NCI-H2029 (cell line): Measurements from ENCODE around the gene PLCG2.
"Not testable (repeated sequence)": the region's sequence is repeated elsewhere in the genome, so short reads cannot be mapped to it uniquely, and the experiment has no call there.

Source experiments
- DNase-seq: peaks from one replicate; lab custom pipeline; 2025; lab: John Stamatoyannopoulos, UW

The PLCG2 gene

DNA sequence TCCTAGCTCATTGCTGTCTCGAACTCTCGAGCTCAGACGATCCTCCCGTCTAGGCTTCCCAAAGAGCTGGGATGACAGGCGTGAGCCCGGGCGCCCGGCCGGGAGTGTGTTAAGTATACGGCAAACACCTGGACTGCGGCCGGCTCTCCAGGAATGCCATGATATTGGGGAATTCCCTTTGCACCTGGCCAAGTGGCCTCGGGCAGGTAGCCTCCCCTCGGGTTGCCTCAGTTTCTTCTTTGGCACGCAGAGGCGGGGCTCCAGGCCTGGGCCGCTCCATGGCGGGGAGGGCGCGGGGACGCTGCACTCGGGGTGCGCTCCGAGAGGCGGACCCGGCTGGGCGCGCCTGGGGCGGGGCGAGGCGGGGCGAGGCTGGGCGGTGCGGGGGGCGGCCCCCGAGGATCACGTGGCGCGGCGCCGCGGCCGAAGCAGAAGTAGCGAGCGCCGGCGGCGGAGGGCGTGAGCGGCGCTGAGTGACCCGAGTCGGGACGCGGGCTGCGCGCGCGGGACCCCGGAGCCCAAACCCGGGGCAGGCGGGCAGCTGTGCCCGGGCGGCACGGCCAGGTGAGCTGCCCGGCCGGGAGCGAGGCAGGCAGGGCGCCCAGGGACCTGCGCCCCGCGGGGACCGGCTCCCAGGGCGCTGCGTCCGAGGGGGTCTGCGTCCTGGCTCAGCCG lies at the start of gene PLCG2:
Gene PLCG2 (plus strand): TSS at position 431 of the 675 bp plus-strand sequence. CDS start 6,699 bp downstream, outside the sequence.
- no peak for DNase-seq

DNA sequence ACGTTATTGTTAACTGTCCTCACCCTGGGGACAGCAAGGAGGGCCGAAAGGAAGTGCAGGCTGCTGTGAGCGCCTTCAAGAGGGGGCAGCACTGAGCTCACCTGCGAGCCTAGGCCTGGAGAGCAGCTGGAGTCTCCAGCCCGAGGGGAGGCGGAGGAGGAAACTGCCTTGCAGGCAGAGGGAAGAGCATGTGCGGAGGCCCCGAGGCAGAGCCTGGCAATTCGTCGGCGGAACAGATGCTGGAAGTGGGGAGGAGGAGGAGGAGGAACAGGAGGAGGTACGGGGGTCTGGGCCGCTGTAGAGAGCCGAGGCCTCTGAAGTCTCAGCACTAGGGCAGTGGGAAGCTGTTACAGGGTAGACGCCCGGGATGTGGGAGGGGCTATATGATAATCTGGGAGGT lies 49.6 kb upstream of the PLCG2 start:
- DNase-seq, result no peak

DNA sequence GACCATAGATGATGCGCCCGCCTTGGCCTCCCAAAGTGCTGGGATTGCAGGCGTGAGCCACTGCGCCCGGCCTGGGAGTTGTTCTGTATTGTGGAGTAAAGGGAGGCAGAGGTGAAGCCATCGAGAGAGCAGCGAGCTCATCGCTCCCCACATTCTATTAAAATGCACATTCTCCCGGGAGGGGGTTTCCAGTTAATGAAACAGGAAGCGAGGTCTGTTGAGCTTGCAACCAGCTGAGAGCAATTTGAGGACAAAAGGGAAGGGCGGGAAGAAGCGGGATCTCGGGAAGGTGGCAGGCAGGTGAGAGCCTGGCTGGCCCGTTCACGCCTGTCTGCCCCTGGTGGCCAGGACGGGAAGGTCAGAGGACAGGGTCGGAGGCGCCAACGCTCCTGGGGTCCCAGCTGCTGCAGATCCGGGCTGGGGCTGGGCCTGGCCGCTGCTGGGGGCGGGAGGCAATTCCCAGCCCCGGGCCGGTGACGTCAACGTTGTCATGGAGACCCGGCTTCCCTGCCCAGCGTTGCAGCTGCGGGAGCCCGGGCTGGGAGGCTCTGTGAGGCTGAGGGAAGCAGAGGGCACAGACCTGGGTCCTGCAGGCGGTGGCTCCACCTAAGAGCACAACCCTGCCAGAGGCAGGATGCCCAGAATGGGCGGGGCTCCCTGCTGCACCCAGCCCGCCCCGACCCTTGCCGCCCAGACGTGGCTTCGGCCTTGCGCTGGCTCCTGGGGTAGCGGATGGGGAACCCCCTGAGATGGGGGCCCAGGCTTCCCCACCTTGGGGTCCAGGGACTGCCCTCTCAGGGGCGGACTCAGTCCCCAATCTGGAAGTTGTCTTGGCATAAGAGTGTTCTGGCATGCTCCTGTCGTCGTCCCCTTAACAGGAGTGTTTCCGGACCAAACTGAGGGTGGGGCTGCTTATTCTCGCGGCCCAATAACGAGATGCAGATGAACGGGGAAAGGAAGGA lies 48.7 kb upstream of the PLCG2 start:
- peak; percentile 79 for DNase-seq

DNA sequence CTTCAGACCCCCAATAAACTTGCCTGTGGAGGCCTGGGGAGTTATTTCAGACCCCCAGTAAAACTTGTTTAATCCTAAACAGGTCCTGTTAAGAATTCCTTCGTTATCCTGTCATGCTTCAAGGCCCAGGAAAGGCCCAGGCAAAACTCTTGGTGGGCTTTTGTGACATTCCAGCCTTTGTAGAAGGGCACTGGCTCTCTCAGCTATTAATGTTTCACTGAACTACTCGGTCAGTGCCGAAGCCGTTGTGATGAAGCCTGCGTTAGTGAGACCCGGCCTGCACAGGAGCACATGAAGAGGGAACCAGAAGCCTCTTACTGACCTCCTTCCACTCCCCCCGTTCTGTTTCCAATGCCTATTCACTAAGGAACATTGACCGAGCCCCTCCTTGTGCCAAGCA lies 47.4 kb upstream of the PLCG2 start:
- DNase-seq, result no peak

DNA sequence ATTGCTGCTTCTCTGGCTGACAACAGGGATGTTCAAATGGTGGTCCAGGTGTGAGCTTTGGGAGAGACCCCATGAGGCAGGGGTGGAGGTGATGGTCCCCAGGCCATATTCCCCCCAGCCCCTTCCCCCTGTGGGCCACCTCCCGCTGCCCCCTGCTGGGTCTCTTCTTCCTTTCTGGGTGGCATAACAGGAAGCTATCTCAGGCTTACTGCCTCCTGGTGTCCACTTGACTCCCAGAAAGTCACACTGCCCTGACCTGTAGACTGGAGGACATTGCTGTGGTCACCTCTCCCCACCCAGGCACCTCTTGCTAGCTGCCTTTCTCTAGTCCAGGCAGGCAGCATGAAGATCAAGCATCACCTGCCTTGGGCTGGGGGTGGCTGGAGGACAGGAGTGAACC lies 46.4 kb upstream of the PLCG2 start:
- DNase-seq, result no peak

DNA sequence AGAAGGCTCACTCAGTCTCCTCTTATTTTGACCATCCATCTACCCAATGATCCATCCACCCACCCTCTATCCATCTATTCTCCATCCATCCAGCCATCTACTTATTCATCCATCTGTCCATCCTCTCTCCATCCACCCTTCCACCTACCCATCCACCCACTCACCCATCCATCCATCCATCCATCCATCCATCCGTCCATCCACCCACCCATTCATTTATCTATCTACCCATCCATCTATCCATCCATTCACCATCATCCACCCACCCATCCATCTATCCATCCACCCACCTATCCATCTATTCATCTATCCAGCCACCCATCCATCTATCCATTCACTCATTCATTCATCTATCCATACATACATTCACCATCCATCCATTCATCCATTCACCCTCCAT lies 45.8 kb upstream of the PLCG2 start:
- no peak for DNase-seq

DNA sequence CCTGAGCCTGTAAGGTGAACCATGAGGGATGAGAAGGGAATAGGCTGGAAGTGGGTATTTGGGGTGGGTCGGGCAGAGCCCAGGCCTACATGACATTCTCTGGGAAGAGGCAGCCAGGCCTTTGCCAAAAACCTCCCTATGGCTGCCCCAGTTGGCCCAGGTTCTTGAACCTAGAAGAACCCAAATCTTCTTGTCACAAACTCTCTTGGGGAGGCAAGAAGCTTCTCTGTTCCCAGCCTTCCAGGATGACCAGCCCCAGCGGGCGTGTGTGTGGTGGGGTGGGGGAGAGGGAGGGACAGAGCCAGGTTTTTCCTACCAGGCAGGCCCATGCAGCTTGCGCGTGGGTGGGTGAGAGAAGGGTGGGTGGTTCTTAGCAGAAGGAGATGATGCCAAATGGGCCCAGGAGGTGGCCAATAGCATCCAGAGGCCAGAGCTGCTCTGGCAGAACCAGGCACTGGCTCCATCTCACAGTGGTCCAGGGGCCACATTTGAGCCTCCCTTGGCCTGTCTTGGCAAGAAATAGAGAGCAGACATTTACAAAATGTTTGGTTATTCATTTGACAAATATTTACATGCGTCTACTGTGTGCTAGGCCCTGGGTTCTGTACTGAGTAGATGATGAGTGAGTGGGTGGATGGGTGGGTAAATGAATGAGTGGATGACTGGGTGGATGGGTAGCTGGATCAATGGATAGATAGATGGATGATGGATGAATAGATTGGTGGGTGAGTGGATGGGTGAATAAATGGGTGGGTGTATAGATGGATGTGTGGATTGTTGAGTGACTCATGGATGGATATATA lies 44.3 kb upstream of the PLCG2 start:
- no peak for DNase-seq

DNA sequence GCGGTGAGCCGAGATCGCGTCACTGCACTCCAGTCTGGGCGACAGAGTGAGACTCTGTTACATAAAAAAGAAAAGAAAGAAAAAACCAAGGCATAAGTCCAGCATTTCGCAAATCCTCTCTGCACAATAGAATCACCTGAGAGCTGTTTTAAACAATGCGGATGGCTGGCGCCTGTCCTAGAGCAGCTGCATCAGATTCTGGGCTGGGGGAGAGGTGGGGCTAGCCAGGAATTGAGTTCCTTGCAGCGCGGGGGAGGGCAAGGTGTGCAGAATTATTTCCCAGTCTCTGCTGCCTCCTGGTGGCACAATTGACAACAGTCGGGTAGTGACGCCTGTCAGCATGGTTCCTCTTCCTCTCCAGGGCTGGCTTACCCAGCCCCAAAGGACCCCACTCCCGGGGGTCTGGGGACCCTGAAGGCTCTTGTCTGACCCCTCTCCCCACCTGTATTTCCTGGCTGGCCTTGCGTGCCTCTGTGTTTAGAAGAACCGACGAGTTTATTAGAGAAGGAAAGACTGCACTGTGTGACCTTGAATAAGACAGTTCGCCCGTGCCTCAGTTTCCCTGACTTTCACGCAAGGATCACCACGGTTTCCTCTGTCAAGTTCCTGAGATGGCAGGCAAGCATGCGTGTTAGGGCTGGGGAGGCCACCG lies 41.1 kb upstream of the PLCG2 start:
- DNase-seq, result peak; percentile 71

DNA sequence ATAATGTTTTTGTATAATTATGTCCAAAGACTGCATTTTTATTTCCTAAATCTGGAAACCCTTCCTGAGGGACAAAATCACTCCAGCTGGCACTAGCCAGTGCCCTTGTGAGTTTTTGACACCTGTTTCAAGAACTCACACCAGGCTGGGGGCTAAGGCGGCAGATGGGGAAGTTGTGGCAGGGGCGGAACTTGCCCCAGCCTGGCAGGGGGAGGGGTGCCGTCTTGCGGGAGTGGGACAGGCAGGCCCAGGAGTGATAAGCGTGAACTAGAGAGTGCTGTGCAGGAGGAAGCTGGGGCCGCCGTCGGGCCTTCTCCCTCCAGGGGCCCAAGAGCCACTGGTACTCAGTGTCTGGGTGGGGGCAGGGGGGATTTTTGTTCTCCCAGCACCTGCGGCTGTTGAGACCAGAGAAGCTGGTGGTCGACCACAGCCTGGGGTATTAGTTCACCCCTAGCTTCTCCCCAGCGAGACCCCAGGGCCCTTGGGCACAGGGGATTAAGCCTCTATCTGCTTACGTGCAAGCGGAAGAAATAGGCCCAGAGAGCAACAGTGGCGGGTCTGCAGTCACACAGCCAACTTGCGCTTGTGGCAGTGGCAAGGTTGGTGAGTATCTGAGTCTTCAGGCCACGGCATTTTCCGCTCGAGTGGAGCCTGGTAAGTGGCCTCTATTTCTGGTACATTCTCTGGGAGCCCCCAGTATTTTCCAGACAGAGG lies 40.2 kb upstream of the PLCG2 start:
- no peak for DNase-seq

DNA sequence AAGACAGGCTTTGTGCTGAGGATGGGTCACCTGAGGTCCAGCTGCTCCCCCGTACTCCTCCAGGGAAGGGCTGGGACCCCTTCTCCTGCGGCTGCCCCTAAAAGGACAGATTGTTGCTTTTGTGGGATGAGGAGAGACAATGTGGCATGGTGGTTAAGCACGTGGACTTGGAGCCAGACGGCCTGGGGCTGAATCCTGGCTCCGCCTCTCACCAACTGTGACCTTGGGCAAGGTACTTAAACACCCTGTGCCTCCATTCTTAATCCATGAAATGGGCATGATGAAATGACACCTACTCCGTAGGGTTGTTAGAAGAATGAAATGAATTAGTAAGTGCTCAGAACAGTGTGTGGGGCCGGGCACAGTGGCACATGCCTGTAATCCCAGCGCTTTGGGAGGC lies 39.6 kb upstream of the PLCG2 start:
- DNase-seq, result no peak

DNA sequence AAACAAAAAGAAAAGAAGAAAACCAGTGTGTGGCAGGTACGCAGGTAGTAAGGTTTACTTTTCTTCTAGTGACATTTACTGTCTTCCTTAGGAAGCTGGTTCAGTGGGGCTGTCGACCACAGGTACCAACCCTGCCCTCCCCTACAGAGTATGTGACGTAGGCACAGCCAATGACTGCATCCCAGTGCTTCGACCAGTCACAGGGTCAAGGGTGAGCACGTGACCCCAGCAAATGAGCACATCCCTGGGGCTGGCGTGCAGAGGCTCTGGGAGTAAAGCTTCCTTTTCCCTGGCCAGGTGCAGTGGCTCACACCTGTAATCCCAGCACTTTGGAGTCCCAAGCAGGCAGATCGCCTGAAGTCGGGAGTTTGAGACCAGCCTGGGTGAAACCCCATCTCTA lies 38.9 kb upstream of the PLCG2 start:
- no peak for DNase-seq

DNA sequence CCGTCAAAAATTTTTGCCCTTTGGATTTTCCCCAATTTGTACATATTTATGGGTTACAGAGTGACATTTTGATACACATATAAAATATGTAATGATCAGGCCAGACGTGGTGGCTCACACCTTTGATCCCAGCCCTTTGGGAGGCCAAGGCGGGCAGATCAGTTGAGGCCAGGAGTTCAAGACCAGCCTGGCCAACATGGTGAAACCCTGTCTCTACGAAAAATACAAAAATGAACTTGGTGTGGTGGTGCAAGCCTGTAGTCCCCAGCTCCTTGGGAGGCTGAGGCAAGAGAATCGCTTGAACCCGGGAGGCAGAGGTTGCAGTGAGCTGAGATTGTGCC lies 37.7 kb upstream of the PLCG2 start:
- DNase-seq, result not testable (repeated sequence)

DNA sequence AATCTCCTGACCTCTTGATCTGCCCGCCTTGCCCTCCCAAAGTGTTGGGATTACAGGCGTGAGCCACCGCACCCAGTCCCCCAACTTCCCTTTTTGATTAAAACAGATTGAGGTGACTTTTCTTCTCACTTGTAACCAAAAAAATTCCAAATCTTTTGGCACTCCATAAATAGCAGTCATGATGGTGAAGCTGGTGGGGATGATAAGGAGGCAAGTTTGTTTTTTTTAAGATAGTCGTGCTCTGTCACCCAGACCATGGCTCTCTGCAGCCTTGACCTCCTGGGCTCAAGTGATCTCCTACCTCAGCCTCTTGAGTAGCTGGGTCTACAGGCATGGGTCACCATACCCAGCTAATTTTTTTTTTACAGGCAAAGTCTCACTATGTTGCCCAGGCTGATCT lies 34.7 kb upstream of the PLCG2 start:
- DNase-seq, result no peak

DNA sequence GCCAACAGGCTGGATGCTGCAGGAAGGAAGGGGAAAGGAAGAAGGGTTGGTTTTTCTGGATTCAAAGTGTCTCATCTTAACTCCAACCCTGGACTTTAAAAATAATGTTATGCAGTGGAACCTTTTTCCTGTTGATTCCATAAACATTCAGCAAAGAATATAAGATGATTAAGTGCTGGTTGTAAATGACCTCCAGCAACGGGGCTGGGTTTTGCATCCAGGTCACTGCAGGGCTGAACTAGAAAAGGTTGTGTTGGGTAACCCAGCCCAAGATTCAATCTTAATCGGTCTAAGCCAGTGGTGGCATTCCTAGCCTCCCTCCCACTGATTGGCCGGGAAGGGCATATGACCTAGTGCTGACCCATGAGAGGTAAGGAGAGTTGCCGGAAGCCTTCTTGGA lies 34.2 kb upstream of the PLCG2 start:
- DNase-seq, result no peak

DNA sequence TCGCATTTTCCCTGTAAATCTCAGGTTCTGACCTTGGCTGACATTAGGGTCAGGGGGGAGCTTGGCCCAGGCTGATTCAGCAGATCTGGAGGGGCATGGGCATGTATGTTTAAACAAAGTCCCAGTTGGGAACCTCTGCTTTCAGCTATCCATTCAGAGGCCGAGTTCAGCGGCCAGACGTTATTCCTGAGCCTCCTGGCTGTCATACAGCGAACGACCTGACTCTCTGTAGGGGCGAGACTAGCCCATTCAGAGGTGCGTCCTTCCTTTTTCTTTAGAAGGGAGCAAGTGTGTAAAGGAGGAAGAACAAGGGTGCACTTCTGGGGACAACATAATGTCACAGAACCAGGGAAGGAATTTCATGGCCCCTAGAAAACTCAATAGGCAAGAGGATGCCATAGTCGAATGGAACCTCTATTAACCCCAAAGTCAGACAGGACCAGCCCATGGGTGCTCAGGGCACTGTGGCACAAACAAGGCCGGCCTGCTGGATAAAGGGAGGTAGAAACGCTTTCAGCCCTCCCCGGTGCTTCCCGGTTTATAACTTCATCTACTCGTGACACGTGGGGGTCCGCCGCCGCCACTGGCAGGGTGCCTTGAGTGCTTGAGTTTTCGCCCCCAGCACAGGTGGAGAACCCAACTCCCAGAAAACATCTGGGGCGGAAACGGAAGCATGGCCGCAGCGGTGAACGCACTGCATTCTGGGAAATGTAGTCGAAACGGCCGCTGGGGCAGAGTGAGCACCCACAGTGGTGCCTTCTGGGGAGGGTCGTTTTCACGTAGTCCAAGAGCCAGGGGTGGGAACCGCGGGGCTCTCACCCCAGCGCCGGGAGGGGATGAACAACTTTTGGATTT lies 33.2 kb upstream of the PLCG2 start:
- DNase-seq, result no peak

DNA sequence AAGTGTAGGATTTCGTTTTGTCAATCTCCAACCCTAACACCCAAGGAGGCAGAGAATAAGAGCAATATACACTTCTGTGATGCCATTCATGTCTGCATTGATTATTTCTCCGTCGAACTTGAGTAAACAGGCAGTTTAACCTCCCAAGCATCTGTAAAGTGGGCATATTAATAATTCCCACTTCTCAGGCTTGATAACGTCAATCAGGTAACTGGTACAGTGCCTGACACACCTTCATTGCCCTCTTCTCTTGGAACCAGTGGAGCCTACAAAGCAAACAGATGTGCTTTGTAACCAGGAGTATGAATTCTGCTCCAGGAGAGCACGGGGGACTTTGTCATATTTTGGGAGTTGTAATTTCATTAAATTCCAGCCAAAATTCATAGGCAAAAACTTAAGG lies 32.5 kb upstream of the PLCG2 start:
- DNase-seq, result no peak

DNA sequence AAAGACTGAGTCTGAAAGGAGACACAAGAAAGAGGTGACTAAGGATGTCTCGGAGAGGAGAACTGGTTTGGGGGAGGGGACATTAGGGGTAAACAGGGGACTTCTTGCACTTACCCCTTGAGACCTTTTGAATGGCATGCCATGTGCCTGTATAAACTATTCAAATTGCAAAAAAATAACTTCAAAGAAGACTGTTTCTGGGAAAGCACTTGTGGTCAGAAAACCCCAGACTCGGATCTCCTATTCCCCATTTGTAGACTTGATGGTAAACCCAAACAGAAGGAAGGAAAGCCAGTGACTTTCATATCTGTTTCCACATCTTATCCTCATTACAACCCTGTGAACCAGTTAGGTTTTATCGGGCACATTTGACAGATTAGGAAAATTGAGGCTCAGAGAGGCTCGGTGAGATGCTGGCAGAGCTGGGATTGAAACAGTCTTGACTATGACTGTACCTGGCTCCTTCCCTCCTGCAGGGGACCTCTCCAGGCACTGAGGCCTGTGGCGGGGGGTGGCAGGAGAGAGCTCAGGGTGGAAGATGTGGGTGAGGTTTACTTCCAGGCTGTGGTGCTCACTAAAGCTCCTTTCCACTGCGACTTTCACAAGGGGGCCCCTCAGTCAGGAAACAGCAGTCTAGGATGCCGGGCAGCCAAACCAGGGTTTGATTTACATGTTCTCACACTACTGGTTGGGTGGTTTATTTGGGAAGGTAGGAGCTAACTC lies 30.5 kb upstream of the PLCG2 start:
- DNase-seq, result no peak

DNA sequence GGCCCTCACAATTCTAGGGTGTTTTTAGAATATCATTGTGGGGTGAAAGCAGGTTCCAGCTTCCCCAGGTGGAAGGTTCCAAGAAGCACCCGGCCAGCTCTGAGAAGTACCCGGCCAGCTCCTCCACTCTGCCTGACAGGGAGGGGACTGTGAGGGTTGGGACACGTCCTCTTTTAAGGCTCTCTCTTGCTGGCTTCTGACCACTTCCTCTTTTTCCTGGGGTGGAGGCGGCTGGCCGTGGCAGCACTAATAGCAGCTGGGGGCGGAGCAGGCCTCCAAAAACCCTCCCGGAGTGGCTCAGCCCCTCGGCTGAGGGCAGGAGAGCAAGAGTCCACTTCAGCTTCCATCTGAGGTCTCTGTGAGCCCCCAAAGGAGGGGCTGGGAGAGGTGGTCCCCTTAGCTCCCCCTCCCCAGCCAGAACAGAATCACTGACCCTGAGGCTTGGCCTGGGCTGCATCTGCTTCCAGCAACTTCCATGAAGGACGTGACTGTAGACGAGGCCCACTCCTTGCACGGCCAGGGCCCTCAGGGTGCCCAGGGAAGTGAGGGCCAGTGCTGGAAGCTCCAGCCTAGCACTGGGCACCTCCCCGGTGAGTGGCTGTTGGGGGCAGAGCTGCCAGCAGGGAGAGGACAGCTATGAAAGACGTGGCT lies 26.7 kb upstream of the PLCG2 start:
- DNase-seq, result no peak

DNA sequence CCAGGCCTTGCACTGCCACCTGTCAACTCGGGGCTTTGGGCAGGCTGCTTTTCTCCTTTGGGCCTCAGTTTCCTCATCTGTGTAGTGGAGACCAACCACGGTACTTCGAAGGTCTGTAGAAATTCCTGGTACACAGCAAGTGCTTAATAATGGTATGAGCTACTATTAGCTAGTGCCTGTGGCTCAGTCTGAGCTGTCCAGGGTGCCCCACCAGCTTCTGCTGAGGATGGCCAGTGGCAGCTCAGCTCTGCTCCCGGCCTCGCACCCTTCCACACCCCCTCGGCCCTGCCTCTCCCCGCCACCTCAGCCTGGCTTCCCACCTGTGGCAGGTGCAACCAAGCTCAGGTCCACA lies 26.2 kb upstream of the PLCG2 start:
- DNase-seq, result no peak
